GM12872 (cell line): ENCODE results near the gene SPOCK3.

Experiments
- TF ChIP-seq, protein P1 (sequence below): IDR thresholded peaks from 3 replicates; pipeline ENCODE4 v1.5.1; 2011; ENCODE audit warnings: low read depth, mild to moderate bottlenecking, low read length, moderate library complexity; ENCODE audit not compliant: insufficient read depth

Gene SPOCK3

DNA sequence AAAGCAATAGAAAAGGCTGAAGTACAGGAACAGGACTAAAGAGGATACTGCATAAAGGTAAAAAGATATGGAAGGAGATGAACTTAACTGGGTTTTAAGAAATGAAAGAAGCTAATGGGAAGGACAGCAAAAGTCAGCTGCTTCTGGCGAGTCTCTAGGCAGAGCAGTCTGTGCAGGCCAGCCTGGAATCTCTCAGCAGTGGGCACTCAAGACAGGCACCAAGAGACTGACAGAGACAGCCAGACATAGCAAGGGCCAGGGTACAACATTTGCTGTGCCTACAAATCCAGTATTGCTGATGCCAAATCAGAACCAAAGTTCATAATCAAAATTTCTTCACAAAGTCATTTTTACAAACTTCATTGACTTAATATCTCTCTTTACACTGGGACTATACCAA, 62.4 kb downstream of the SPOCK3 start:
- TF ChIP-seq, protein P1, sequence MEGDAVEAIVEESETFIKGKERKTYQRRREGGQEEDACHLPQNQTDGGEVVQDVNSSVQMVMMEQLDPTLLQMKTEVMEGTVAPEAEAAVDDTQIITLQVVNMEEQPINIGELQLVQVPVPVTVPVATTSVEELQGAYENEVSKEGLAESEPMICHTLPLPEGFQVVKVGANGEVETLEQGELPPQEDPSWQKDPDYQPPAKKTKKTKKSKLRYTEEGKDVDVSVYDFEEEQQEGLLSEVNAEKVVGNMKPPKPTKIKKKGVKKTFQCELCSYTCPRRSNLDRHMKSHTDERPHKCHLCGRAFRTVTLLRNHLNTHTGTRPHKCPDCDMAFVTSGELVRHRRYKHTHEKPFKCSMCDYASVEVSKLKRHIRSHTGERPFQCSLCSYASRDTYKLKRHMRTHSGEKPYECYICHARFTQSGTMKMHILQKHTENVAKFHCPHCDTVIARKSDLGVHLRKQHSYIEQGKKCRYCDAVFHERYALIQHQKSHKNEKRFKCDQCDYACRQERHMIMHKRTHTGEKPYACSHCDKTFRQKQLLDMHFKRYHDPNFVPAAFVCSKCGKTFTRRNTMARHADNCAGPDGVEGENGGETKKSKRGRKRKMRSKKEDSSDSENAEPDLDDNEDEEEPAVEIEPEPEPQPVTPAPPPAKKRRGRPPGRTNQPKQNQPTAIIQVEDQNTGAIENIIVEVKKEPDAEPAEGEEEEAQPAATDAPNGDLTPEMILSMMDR: no peak

DNA sequence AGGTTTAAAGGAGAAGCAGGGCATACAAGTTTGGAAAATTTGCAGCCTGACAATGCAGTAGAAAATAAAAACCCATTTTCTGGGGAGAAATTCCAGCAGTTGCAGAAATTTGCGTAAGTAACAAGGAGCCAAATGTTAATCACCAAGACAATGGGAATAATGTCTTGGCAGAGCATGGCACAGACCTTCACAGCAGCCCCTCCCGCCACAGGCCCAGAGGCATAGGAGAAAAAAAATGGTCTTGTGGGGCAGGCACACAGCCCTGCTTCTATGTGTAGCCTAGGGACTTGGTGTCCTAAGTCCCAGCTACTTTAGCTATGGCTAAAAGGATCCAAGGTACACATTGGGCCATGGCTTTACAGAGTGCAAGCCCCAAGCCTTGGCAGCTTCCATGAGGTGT, 65.7 kb downstream of the SPOCK3 start:
- TF ChIP-seq, protein P1: no peak

DNA sequence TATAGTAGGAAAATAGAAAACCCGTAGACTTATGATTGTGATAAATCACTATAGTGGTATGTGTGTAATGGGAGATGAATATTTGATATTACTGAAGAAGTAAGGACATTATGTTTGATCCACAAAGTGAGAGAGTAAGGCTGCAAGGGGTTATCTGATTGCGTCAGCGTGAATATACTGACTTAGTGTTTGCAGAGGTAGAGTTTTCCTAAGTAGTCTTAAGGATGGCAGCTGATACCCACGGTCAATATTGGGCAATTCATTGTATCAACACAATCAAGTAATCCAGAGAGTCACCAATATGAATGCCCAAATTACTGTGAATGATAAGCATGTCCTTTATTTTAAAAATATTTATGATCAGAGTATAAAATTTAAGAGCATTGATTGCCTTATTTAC, 83.7 kb downstream of the SPOCK3 start:
- TF ChIP-seq, protein P1: no peak

DNA sequence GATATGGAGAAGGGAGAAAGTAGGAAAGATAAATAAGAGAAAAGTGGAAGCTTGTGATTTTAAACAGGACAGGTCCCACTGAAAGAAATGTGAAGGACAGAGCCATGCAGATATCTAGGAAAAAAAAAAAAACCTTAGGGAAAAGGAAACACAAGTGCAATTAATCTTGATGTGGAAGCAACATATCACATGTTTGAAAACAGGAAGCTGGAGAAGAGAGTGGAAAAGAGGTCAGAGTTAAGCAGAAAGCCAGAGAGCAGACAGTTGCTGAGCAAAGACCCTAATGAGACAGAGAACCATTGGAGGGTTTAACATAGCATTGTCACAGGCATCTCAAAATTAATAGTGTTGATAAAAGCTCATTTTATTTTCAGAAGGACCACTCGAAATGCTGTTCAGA, 89.7 kb downstream of the SPOCK3 start:
- TF ChIP-seq, protein P1: no peak

DNA sequence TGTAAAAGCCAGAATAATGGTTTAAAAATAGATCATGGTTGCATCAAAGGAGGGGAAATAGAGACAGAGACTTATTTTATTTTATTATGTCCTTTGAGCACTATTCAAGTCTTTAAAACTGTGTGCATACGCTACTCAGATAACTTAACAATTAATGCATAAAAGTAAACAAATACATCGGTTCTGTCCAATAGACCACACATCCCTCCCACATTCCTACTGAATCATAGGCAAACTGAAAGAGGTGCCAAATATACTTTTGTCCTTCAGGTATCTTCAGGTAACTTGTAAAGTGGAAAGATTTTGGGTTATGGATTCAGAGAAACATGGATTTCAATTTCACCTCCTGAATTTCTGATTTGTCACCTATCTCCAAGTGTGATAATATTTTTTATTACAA, 91.3 kb downstream of the SPOCK3 start:
- TF ChIP-seq, protein P1: no peak

DNA sequence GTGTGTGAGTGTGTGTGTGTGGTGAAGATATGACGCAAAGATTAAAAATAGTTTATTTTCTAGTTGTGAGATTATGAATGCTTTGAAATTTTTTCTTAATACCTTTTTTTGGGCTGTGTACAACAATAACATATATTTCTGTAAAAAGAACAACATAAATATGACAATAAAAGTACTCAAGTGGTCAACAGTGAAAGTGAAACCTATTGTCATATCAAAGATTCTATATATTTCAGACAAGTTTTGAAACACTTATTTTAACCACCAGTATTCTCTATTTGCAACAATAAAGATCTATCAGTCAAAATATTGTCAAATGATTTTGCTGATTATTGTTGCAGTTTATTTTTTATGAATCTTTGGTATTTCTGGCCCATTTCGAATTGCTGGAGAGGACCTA, 98.0 kb downstream of the SPOCK3 start:
- TF ChIP-seq, protein P1: no peak

DNA sequence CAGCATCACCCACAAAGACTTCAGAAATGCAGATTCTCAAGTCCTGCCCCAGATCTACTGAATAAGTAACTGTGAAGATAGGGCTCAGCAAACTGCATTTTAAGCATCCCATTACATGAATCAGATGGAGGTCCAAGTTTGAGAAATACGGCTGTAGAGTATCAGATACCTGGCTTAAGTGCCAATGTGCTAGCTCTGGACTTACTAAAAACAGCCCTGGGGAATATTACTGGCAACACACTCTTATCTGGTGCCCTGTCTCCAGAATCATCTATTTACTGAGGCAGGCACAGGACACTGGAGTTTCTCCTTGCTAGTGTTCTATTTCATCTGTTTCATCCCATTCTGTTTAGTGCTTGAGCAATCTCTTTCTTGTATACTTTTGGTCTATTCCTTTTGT, 105.1 kb downstream of the SPOCK3 start:
- TF ChIP-seq, protein P1: no peak

DNA sequence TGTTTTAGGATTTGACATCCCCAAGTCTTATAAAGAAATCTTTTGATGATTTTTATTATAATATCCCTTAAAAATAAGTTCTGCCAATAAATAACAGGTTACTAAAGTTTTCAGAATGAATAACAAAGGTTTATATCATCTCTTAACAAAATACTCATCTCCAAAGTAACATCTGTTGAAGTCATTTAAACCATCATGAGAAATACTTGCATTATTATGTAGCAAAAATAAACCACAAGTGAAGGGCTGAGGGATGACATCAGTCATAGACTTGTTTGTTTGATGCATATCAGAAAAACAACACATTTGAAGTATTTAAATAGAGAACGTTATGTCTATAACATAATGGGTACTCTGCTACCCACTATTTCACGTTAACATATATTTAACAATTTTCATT, 114.9 kb downstream of the SPOCK3 start:
- TF ChIP-seq, protein P1: no peak
